ENCODE data around the gene TOX2.

GRCh38 chr20:43996240-43996930 lies 81.7 kb downstream of the TOX2 start:
- TF ChIP-seq CTCF (IDR thresholded peaks at IDR 0.05) (no peak), POLR2A (IDR thresholded peaks at IDR 0.05) (no peak)
